ENCODE data around the gene C15orf39.

- no peak for TF ChIP-seq CTCF (IDR thresholded peaks at IDR 0.05; ENCODE audit: borderline replicate concordance, extremely low read depth, low read length, poor library complexity, severe bottlenecking)
- TF ChIP-seq EZH2 (IDR thresholded peaks at IDR 0.05; ENCODE audit: borderline replicate concordance, low read depth, low read length, severe bottlenecking): no peak
Observed at GRCh38 chr15:75202251-75203016, 752 bp downstream of the C15orf39 start.

Data from DND-41 (cell line).